Kidney epithelial cell (primary cell): ENCODE results near the gene FCN3. TPM values are rescaled to one million over a fixed set of nuclear protein-coding genes. Genes with fewer than 3 reads are reported as not detected.

Experiments used
- DNase-seq: peaks from one replicate; pipeline ENCODE4 v3.0.0-alpha.2; 2010; ENCODE audit warnings: low read depth
- H3K27me3 ChIP-seq: 2 replicates; pipeline ENCODE4 v1.6.0; 2011; ENCODE audit warnings: low read length; ENCODE audit not compliant: control insufficient read depth, insufficient read depth
- H3K36me3 ChIP-seq: 2 replicates; pipeline ENCODE4 v1.5.1; 2011; ENCODE audit warnings: low read length; ENCODE audit not compliant: control insufficient read depth, insufficient read depth
- H3K4me3 ChIP-seq: 2 replicates; pipeline ENCODE4 v1.5.1; 2011; ENCODE audit warnings: low read depth, mild to moderate bottlenecking, control low read depth, low read length
- CTCF ChIP-seq: IDR thresholded peaks from 2 replicates; pipeline ENCODE4 v1.5.1; 2011; ENCODE audit warnings: mild to moderate bottlenecking, moderate library complexity, low read length, control low read depth, inconsistent platforms; ENCODE audit not compliant: insufficient read depth, poor library complexity, severe bottlenecking
- total RNA-seq: library from RNA; depleted of rRNA; stranded (reverse); fragments of >200 nt; gene quantifications from 2 replicates; pipeline ENCODE4 v1.2.3, GENCODE V29; 2015

The FCN3 gene
- total RNA-seq, 1 donor from 2014 or later: not detected

- peaks cover 18% of the 10 kb centered on the region for H3K27me3 ChIP-seq
Measured at GRCh38 chr1:27383661-27384060, 9.0 kb upstream of the FCN3 start.

GRCh38 chr1:27383039-27383605 lies 8.5 kb upstream of the FCN3 start, which contains the start of gene CD164L2:
TSS of gene CD164L2 (minus strand) at chr1:27383333. CDS start at chr1:27383239, 94 bp downstream.
- no peak for TF ChIP-seq CTCF

More at GRCh38 chr1:27383661-27384060, 9.0 kb upstream of the FCN3 start:
- no peak overlapping the region for H3K4me3 ChIP-seq
- DNase-seq: no peak
- TF ChIP-seq CTCF: no peak
- no peaks in the 10 kb centered on the region for H3K36me3 ChIP-seq

GRCh38 chr1:27381969-27382762 lies 7.5 kb upstream of the FCN3 start:
- Histone ChIP-seq H3K27me3 (peaks cover 18% of the 10 kb centered on the region), H3K4me3 (no peak overlapping the region), H3K36me3 (no peaks in the 10 kb centered on the region)
- no peak for TF ChIP-seq CTCF
- DNase-seq: no peak

More at GRCh38 chr1:27383039-27383605, 8.5 kb upstream of the FCN3 start, which contains the start of gene CD164L2:
- peaks cover 18% of the 10 kb centered on the region for H3K27me3 ChIP-seq
- no peak for DNase-seq
- no peaks in the 10 kb centered on the region for H3K36me3 ChIP-seq
- H3K4me3 ChIP-seq: no peak within 1 kb of the TSS

- no peak for DNase-seq
- Histone ChIP-seq H3K27me3 (peaks cover 18% of the 10 kb centered on the region), H3K36me3 (no peaks in the 10 kb centered on the region), H3K4me3 (no peak overlapping the region)
- no peak for TF ChIP-seq CTCF
Measured at GRCh38 chr1:27380766-27381733, 6.4 kb upstream of the FCN3 start.

- no peak for DNase-seq
- TF ChIP-seq CTCF: no peak
- Histone ChIP-seq H3K36me3 (no peaks in the 10 kb centered on the region), H3K27me3 (peaks cover 18% of the 10 kb centered on the region), H3K4me3 (no peak overlapping the region)
Measured at GRCh38 chr1:27380224-27380623, 5.6 kb upstream of the FCN3 start.
